HG02943 (cell line): ENCODE measurements around the gene CRACDL.
"Not testable (repeated sequence)": the region's sequence is repeated elsewhere in the genome, so short reads cannot be mapped to it uniquely, and the experiment has no call there.

ENCODE experiments used
- ATAC-seq: cut with Tn5 transposase; IDR thresholded peaks from one replicate; pipeline ENCODE4 v1.9.1; 2021; ENCODE audit warnings: mild to moderate bottlenecking, low read depth, moderate library complexity; ENCODE audit not compliant: unreplicated experiment

The CRACDL gene

GRCh38 chr2:98909317-98910211 is 26.5 kb downstream of the CRACDL start:
- ATAC-seq: no peak

- ATAC-seq: no peak
Observed at GRCh38 chr2:98908931-98909316, 27.1 kb downstream of the CRACDL start.

GRCh38 chr2:98907966-98908905 is 27.8 kb downstream of the CRACDL start:
- ATAC-seq: no peak

GRCh38 chr2:98907385-98907784 is 28.6 kb downstream of the CRACDL start:
- ATAC-seq: no peak

- no peak for ATAC-seq
Observed at GRCh38 chr2:98903767-98904485, 32.1 kb downstream of the CRACDL start.

GRCh38 chr2:98903064-98903355 is 33.0 kb downstream of the CRACDL start:
- ATAC-seq: no peak

GRCh38 chr2:98902209-98903063 is 33.6 kb downstream of the CRACDL start:
- no peak for ATAC-seq

- ATAC-seq: no peak
Observed at GRCh38 chr2:98901702-98902101, 34.3 kb downstream of the CRACDL start.

- ATAC-seq: no peak
Observed at GRCh38 chr2:98901291-98901690, 34.7 kb downstream of the CRACDL start.

GRCh38 chr2:98900721-98901120 is 35.3 kb downstream of the CRACDL start:
- ATAC-seq: no peak

GRCh38 chr2:98899703-98900078 is 36.3 kb downstream of the CRACDL start:
- not testable (repeated sequence) for ATAC-seq

- ATAC-seq: no peak
Observed at GRCh38 chr2:98899041-98899702, 36.9 kb downstream of the CRACDL start.

GRCh38 chr2:98898423-98898841 is 37.6 kb downstream of the CRACDL start:
- ATAC-seq: no peak

- ATAC-seq: no peak
Observed at GRCh38 chr2:98897746-98898145, 38.3 kb downstream of the CRACDL start.

GRCh38 chr2:98896944-98897343 is 39.1 kb downstream of the CRACDL start:
- no peak for ATAC-seq

GRCh38 chr2:98896416-98896815 is 39.6 kb downstream of the CRACDL start:
- ATAC-seq: no peak

GRCh38 chr2:98895901-98896300 is 40.1 kb downstream of the CRACDL start:
- no peak for ATAC-seq

GRCh38 chr2:98895221-98895620 is 40.8 kb downstream of the CRACDL start:
- ATAC-seq: no peak

- ATAC-seq: no peak
Observed at GRCh38 chr2:98894331-98895000, 41.6 kb downstream of the CRACDL start.
